ENCODE results near the gene TAF5. TPM values are rescaled to one million over a fixed set of nuclear protein-coding genes. Genes with fewer than 3 reads are reported as not detected.

TAF5 gene
- total and polyA plus RNA-seq, 2 donors (not counting 3 experiments of a cell fraction or from before 2014, with no cell fraction given), result 2.4 to 5.8 TPM

GRCh38 chr10:103367379-103367781 lies 396 bp upstream of the TAF5 start:
- no peak overlapping the region for H3K27ac ChIP-seq (ENCODE audit: insufficient read depth, low read depth, low read length)
- CTCF ChIA-PET, result interaction anchor here (1.0 to 1.5 kb wide), 2 partner anchors 25 to 122 kb away, joined by 3 read pairs; no protein-coding TSS in a partner anchor
- H3K9ac ChIP-seq (replicated peaks; ENCODE audit: extremely low read depth, insufficient read depth, low read length), result peak overlapping the region; percentile 44
- peak overlapping the region; percentile 70 for H3K4me2 ChIP-seq (ENCODE audit: insufficient read depth, low read length)
- no peak for DNase-seq (ENCODE audit: low read depth, low spot score)
- peaks cover 3% of the 10 kb centered on the region for H3K79me2 ChIP-seq (ENCODE audit: control insufficient read depth, insufficient read depth, low read length)
- no peak for FAIRE-seq
- POLR2A ChIA-PET, result no interaction called here
- TF ChIP-seq JUN (IDR thresholded peaks at IDR 0.05; ENCODE audit: borderline replicate concordance, insufficient read depth, insufficient read length, low read depth), result no peak
- TF ChIP-seq POLR2A (IDR thresholded peaks at IDR 0.05; ENCODE audit: low read depth, low read length), result no peak
- no peak for TF ChIP-seq CTCF (IDR thresholded peaks at IDR 0.05; ENCODE audit: extremely low read depth in 1 of 2, insufficient read depth in 1 of 2, low read depth in 1 of 2, low read length in 2 of 2)
- TF ChIP-seq MYC (IDR thresholded peaks at IDR 0.05; ENCODE audit: low read depth, low read length), result no peak
- TF ChIP-seq GATA2 (IDR thresholded peaks at IDR 0.05; ENCODE audit: insufficient read depth, insufficient read length, low read depth, low read length), result no peak
- TF ChIP-seq EZH2 (IDR thresholded peaks at IDR 0.05; ENCODE audit: borderline replicate concordance, low read depth, low read length, severe bottlenecking), result no peak
- no peak for TF ChIP-seq MAX (IDR thresholded peaks at IDR 0.05; ENCODE audit: insufficient read depth, insufficient read length)
- no peak for TF ChIP-seq FOS (IDR thresholded peaks at IDR 0.05; ENCODE audit: borderline replicate concordance, insufficient read depth, low read length)
- TF ChIP-seq POLR2AphosphoS5 (IDR thresholded peaks at IDR 0.05; ENCODE audit: insufficient read depth, low read depth, low read length), result no peak
- H3K36me3 ChIP-seq (ENCODE audit: control insufficient read depth in 2 of 2, extremely low read depth in 1 of 2, insufficient read depth in 2 of 2, low read length in 2 of 2), result no peaks in the 10 kb centered on the region
- no peaks in the 10 kb centered on the region for H3K27me3 ChIP-seq (ENCODE audit: control insufficient read depth in 2 of 2, insufficient read depth in 2 of 2, low read length in 2 of 2)
- H3K4me3 ChIP-seq (replicated peaks in 1 of 3; ENCODE audit: insufficient read depth in 1 of 3, low read depth in 1 of 3, low read length in 3 of 3), result peak overlapping the region in 2 of 3 experiments; percentile 90 to 97
- TSS peak; percentile 99 for BruUV-seq (replicated peaks)
- H3K9me1 ChIP-seq (replicated peaks; ENCODE audit: control insufficient read depth, extremely low read depth, insufficient read depth, low read length), result no peaks in the 10 kb centered on the region
- dilution Hi-C loops (cut with MboI; ENCODE audit: extremely low pct_ligation_motif_present, low sequenced_read_pairs), result no loop called here
- H3K4me1 ChIP-seq (ENCODE audit: control insufficient read depth, extremely low read depth, insufficient read depth, low read length), result peaks cover 8% of the 10 kb centered on the region
- H3K9me3 ChIP-seq (replicated peaks; ENCODE audit: control insufficient read depth, insufficient read depth, low read length), result no peaks in the 10 kb centered on the region
- H4K20me1 ChIP-seq (replicated peaks; ENCODE audit: control insufficient read depth, extremely low read depth, insufficient read depth, low read length), result no peaks in the 10 kb centered on the region
- peak overlapping the region; percentile 25 for H2AFZ ChIP-seq (ENCODE audit: low read depth, low read length)
- intact Hi-C loops (cut with micrococcal nuclease), result loop anchor here (1.0 kb wide), 1 partner anchor 16 kb away; the partner anchor contains the start of gene PCGF6
